Inferior parietal cortex (tissue), 1 donor: ENCODE data around the gene TNFRSF11A.

ENCODE experiments used
- DNase-seq: peaks from one replicate; pipeline ENCODE4 v3.0.0-alpha.2; 2016; ENCODE audit errors: extremely low spot score

The TNFRSF11A gene

GRCh38 chr18:62418258-62418657 is 93.1 kb downstream of the TNFRSF11A start:
- DNase-seq: no peak

GRCh38 chr18:62420151-62420512 is 95.0 kb downstream of the TNFRSF11A start:
- no peak for DNase-seq

- DNase-seq: no peak
These were observed 95.6 kb downstream of the TNFRSF11A start for GRCh38 chr18:62420513-62421209.

GRCh38 chr18:62425465-62426190 is 100.5 kb downstream of the TNFRSF11A start:
- DNase-seq: peak; percentile 97

- no peak for DNase-seq
These were observed 101.0 kb downstream of the TNFRSF11A start for GRCh38 chr18:62426191-62426488.

- no peak for DNase-seq
These were observed 107.1 kb downstream of the TNFRSF11A start for GRCh38 chr18:62432176-62432575.

GRCh38 chr18:62434798-62435197 is 109.7 kb downstream of the TNFRSF11A start:
- DNase-seq: no peak

GRCh38 chr18:62435435-62436031 is 110.4 kb downstream of the TNFRSF11A start:
- DNase-seq: no peak

- no peak for DNase-seq
These were observed 111.6 kb downstream of the TNFRSF11A start for GRCh38 chr18:62436636-62437234.

- peak; percentile 52 for DNase-seq
These were observed 112.3 kb downstream of the TNFRSF11A start for GRCh38 chr18:62437235-62438017.

GRCh38 chr18:62438018-62438329 is 112.9 kb downstream of the TNFRSF11A start:
- no peak for DNase-seq

GRCh38 chr18:62438402-62438801 is 113.3 kb downstream of the TNFRSF11A start:
- DNase-seq: no peak

GRCh38 chr18:62438866-62439265 is 113.8 kb downstream of the TNFRSF11A start:
- DNase-seq: no peak
